Fibroblast of pulmonary artery (primary cell): ENCODE data around the gene CEBPG.

Experiments
- DNase-seq: peaks from one replicate; pipeline ENCODE4 v3.0.0-alpha.2; 2010; ENCODE audit warnings: low read depth
- H3K4me3 ChIP-seq: replicated peaks from 2 replicates; pipeline ENCODE4 v1.5.1; 2011; ENCODE audit warnings: low read depth, mild to moderate bottlenecking, control low read depth, low read length, moderate library complexity
- CTCF ChIP-seq: IDR thresholded peaks from 2 replicates; pipeline ENCODE4 v1.5.1; 2011; ENCODE audit warnings: mild to moderate bottlenecking, control low read depth, low read length, inconsistent platforms; ENCODE audit errors: missing control alignments

CEBPG gene

GRCh38 chr19:33394006-33394722 lies 20.7 kb downstream of the CEBPG start:
- DNase-seq: peak; percentile 73
- no peak for TF ChIP-seq CTCF
- H3K4me3 ChIP-seq: no peak overlapping the region

GRCh38 chr19:33394723-33395560 lies 21.4 kb downstream of the CEBPG start:
- TF ChIP-seq CTCF: no peak

GRCh38 chr19:33395561-33396550 lies 22.3 kb downstream of the CEBPG start:
- TF ChIP-seq CTCF: no peak
- peak; percentile 66 for DNase-seq
- H3K4me3 ChIP-seq: no peak overlapping the region

More at GRCh38 chr19:33394723-33395560, 21.4 kb downstream of the CEBPG start:
- no peak for DNase-seq
- H3K4me3 ChIP-seq: no peak overlapping the region

GRCh38 chr19:33396701-33397535 lies 23.4 kb downstream of the CEBPG start:
- no peak overlapping the region for H3K4me3 ChIP-seq
- peak; percentile 30 for DNase-seq
- TF ChIP-seq CTCF: no peak

GRCh38 chr19:33397536-33398360 lies 24.2 kb downstream of the CEBPG start:
- DNase-seq: no peak
- TF ChIP-seq CTCF: peak; percentile 27

More at GRCh38 chr19:33397536-33398360, 24.2 kb downstream of the CEBPG start:
- H3K4me3 ChIP-seq: no peak overlapping the region
